ENCODE data around the gene PRLR.
"Not testable (repeated sequence)": the region's sequence is repeated elsewhere in the genome, so short reads cannot be mapped to it uniquely, and the experiment has no call there.

PRLR gene

GRCh38 chr5:35066260-35066795 lies 164.0 kb downstream of the PRLR start:
- DNase-seq: no peak

- no peak for DNase-seq
These were observed 166.9 kb downstream of the PRLR start for GRCh38 chr5:35063414-35063813.

- no peak for DNase-seq
These were observed 169.0 kb downstream of the PRLR start for GRCh38 chr5:35061211-35061770.

- no peak for DNase-seq
These were observed 170.1 kb downstream of the PRLR start for GRCh38 chr5:35060236-35060635.

- DNase-seq: no peak
These were observed 171.0 kb downstream of the PRLR start for GRCh38 chr5:35059251-35059650.

GRCh38 chr5:35058374-35058788 lies 171.9 kb downstream of the PRLR start:
- no peak for DNase-seq

- no peak for DNase-seq
These were observed 173.6 kb downstream of the PRLR start for GRCh38 chr5:35056686-35057085.

- DNase-seq: no peak
These were observed 177.4 kb downstream of the PRLR start for GRCh38 chr5:35052838-35053237.

- no peak for DNase-seq
These were observed 179.7 kb downstream of the PRLR start for GRCh38 chr5:35050541-35051126.

- DNase-seq: no peak
These were observed 181.4 kb downstream of the PRLR start for GRCh38 chr5:35048910-35049309.

- DNase-seq: no peak
These were observed 182.4 kb downstream of the PRLR start, which contains the start of gene AGXT2 for GRCh38 chr5:35047785-35048404. Gene AGXT2 (minus strand): TSS chr5:35047949. CDS start chr5:35047892, 57 bp downstream.

GRCh38 chr5:35046774-35047173 lies 183.5 kb downstream of the PRLR start:
- no peak for DNase-seq

GRCh38 chr5:35045280-35045679 lies 185.0 kb downstream of the PRLR start:
- no peak for DNase-seq

GRCh38 chr5:35044649-35045048 lies 185.6 kb downstream of the PRLR start:
- DNase-seq: no peak

GRCh38 chr5:35042781-35043180 lies 187.5 kb downstream of the PRLR start:
- DNase-seq: no peak

- no peak for DNase-seq
These were observed 189.0 kb downstream of the PRLR start for GRCh38 chr5:35041261-35041660.

GRCh38 chr5:35038891-35039290 lies 191.4 kb downstream of the PRLR start:
- no peak for DNase-seq

- no peak for DNase-seq
These were observed 193.8 kb downstream of the PRLR start for GRCh38 chr5:35036536-35036935.

- DNase-seq: not testable (repeated sequence)
These were observed 194.4 kb downstream of the PRLR start for GRCh38 chr5:35035929-35036328.

GRCh38 chr5:35035271-35035670 lies 195.0 kb downstream of the PRLR start:
- no peak for DNase-seq

GRCh38 chr5:35032356-35032755 lies 197.9 kb downstream of the PRLR start:
- peak; percentile 32 for DNase-seq

- no peak for DNase-seq
These were observed 199.0 kb downstream of the PRLR start for GRCh38 chr5:35031276-35031675.

GRCh38 chr5:35030426-35031100 lies 199.7 kb downstream of the PRLR start:
- DNase-seq: no peak

GRCh38 chr5:35029333-35029732 lies 201.0 kb downstream of the PRLR start:
- DNase-seq: no peak

Data from NCI-H524 treated with DMSO at 0.1 percent for 48 hours (cell line).